Chondrocyte (in vitro differentiated cells): ENCODE results near the gene ZNF223. TPM values are rescaled to one million over a fixed set of nuclear protein-coding genes. Genes with fewer than 3 reads are reported as not detected.

ENCODE experiments used
- DNase-seq: peaks from one replicate; pipeline ENCODE4 v3.0.0; 2021; ENCODE audit warnings: mixed read lengths, low spot score
- H3K27ac Mint-ChIP-seq: one replicate; pipeline ENCODE4 v1.8.0; 2021; ENCODE audit warnings: mild to moderate bottlenecking, moderate library complexity, mixed read lengths; ENCODE audit not compliant: unreplicated experiment
- H3K27me3 Mint-ChIP-seq: 2 replicates; pipeline ENCODE4 v1.8.0; 2021; ENCODE audit warnings: low read depth, mixed read lengths
- H3K36me3 Mint-ChIP-seq: 2 replicates; pipeline ENCODE4 v1.8.0; 2021; ENCODE audit warnings: low read depth, mixed read lengths
- H3K4me1 Mint-ChIP-seq: 2 replicates; pipeline ENCODE4 v1.8.0; 2021; ENCODE audit warnings: low read depth, mild to moderate bottlenecking, mixed read lengths
- H3K4me3 Mint-ChIP-seq: one replicate; pipeline ENCODE4 v1.8.0; 2021; ENCODE audit warnings: mild to moderate bottlenecking, moderate library complexity, mixed read lengths; ENCODE audit not compliant: unreplicated experiment
- H3K9me3 Mint-ChIP-seq: 2 replicates; pipeline ENCODE4 v1.8.0; 2021; ENCODE audit warnings: low read depth, mixed read lengths
- CTCF ChIP-seq: fragments of 200-600 bp; sonication (generic); IDR thresholded peaks from 2 replicates; pipeline ENCODE4 v1.5.0; 2021; ENCODE audit warnings: antibody characterized with exemption, mild to moderate bottlenecking, moderate library complexity
- total RNA-seq: library from RNA; stranded (reverse); gene quantifications from 3 replicates; pipeline ENCODE4 v1.2.1, GENCODE V29; 2021

ZNF223 gene
- total RNA-seq, 1 donor from 2014 or later = 2.5 TPM

GRCh38 chr19:44093931-44094765 lies 42.3 kb downstream of the ZNF223 start, which contains the start of gene ZNF224:
TSS of gene ZNF224 (plus strand) at chr19:44094361. CDS start at chr19:44097874, 3,513 bp downstream.
- DNase-seq = peak; percentile 97
- no peaks in the 10 kb centered on the region for H3K9me3 Mint-ChIP-seq
- peaks cover 13% of the 10 kb centered on the region for H3K4me1 Mint-ChIP-seq
- peaks cover 14% of the 10 kb centered on the region for H3K36me3 Mint-ChIP-seq
- no peak for TF ChIP-seq CTCF
- peak within 1 kb of the TSS; percentile 98 for H3K4me3 Mint-ChIP-seq
- no peaks in the 10 kb centered on the region for H3K27me3 Mint-ChIP-seq
- peak within 1 kb of the TSS; percentile 83 for H3K27ac Mint-ChIP-seq

- Mint-ChIP-seq H3K27me3 (no peaks in the 10 kb centered on the region), H3K4me1 (peaks cover 9% of the 10 kb centered on the region), H3K27ac (no peak overlapping the region), H3K9me3 (peaks cover 54% of the 10 kb centered on the region), H3K36me3 (peaks cover 58% of the 10 kb centered on the region), H3K4me3 (no peak overlapping the region)
- TF ChIP-seq CTCF = no peak
- no peak for DNase-seq
These were observed 55.9 kb downstream of the ZNF223 start for GRCh38 chr19:44107751-44108150.

DNA sequence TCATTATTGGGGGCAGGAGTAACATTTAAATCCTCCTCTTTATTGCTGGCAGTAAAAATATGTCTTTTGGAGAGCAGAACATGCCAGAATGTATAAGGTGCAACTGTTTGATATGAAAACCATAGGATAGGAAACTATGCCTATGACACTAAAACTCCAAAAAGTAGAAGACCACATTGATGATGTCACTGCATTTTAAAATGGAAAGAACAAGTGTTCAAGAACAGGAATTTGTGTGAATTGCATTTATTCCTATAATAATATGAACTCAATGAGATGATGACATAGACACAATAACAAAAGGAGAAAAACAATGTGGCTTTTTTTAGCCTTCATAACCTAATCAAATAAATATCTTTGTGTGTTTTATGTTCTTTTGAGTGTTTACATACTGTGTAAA lies 57.6 kb downstream of the ZNF223 start:
- no peak for TF ChIP-seq CTCF
- H3K4me1 Mint-ChIP-seq = peaks cover 15% of the 10 kb centered on the region

DNA sequence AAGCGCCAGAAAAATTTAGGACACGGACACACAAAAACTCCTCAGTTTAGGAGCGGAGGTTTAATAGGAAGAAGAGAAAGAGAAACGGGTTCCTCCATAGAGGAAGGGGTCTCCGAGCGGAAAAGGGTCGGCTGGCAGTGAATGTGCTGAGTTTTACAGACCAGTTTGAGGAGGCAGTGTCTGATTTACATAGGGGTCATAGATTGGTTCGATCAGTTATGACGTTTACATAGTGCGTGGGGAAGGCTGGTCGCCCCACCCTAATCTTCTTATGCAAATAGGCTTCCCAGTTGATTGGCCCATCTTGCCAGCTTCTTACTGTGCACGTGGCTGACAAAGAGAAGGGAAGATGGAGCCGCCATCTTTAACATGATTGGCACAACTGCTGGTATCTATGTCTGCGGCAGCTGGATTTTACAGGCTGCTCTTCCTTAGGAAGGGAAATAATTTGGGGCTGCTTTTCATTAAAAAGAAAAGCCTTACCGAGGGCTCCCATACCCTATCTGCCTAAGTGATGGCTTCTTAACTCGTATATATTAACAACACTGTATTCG lies 60.2 kb downstream of the ZNF223 start:
- Mint-ChIP-seq H3K9me3 (peaks cover 30% of the 10 kb centered on the region), H3K27me3 (no peaks in the 10 kb centered on the region), H3K4me3 (peak overlapping the region; percentile 94), H3K36me3 (peaks cover 25% of the 10 kb centered on the region), H3K27ac (peak overlapping the region; percentile 98), H3K4me1 (peaks cover 21% of the 10 kb centered on the region)
- no peak for TF ChIP-seq CTCF
- DNase-seq = no peak

More for the DNA sequence above, 57.6 kb downstream of the ZNF223 start:
- H3K27me3 Mint-ChIP-seq = no peaks in the 10 kb centered on the region
- DNase-seq = no peak
- H3K4me3 Mint-ChIP-seq = no peak overlapping the region
- no peak overlapping the region for H3K27ac Mint-ChIP-seq
- H3K9me3 Mint-ChIP-seq = peaks cover 44% of the 10 kb centered on the region
- H3K36me3 Mint-ChIP-seq = peaks cover 44% of the 10 kb centered on the region

- Mint-ChIP-seq H3K27ac (peak overlapping the region; percentile 98), H3K4me3 (peak overlapping the region; percentile 94), H3K9me3 (peaks cover 22% of the 10 kb centered on the region), H3K36me3 (peaks cover 17% of the 10 kb centered on the region), H3K4me1 (peaks cover 21% of the 10 kb centered on the region), H3K27me3 (no peaks in the 10 kb centered on the region)
- DNase-seq = no peak
- TF ChIP-seq CTCF = peak; percentile 40
These were observed 60.9 kb downstream of the ZNF223 start for GRCh38 chr19:44112802-44113137.
